CD4-positive, CD25-positive, alpha-beta regulatory T cell (primary cell): ENCODE measurements around the gene DPH6. TPM values are rescaled to one million over a fixed set of nuclear protein-coding genes. Genes with fewer than 3 reads are reported as not detected.
"Not testable (repeated sequence)": the region's sequence is repeated elsewhere in the genome, so short reads cannot be mapped to it uniquely, and the experiment has no call there.

ENCODE experiments used
- ATAC-seq, 2 donors: fragments of 150-1000 bp; cut with Tn5 transposase; one replicate each; pipeline ENCODE4 v1.10.0; 2021; ENCODE audit warnings: low read depth in 2 of 2, moderate number of reproducible peaks in 2 of 2, moderate library complexity in 1 of 2
- DNase-seq, 3 donors: peaks; one replicate each; pipeline versions ENCODE4 v3.0.0 to v3.0.0-alpha.2; 2012 to 2022; ENCODE audit warnings: mixed read lengths in 1 of 3
- H3K27ac ChIP-seq: one replicate; pipeline ENCODE4 v1.7.0; 2013; ENCODE audit warnings: mild to moderate bottlenecking, low read length; ENCODE audit not compliant: insufficient read depth, poor library complexity, severe bottlenecking
- H3K27me3 ChIP-seq: one replicate; pipeline ENCODE4 v1.7.0; 2013; ENCODE audit warnings: low read length; ENCODE audit not compliant: control insufficient read depth, insufficient read depth
- H3K36me3 ChIP-seq: one replicate; pipeline ENCODE4 v1.7.0; 2013; ENCODE audit warnings: mild to moderate bottlenecking, low read length, moderate library complexity; ENCODE audit not compliant: control insufficient read depth, insufficient read depth
- H3K4me1 ChIP-seq: 2 replicates; pipeline ENCODE4 v1.7.0; 2013; ENCODE audit warnings: mild to moderate bottlenecking, low read length; ENCODE audit not compliant: insufficient read depth, control insufficient read depth, poor library complexity, severe bottlenecking
- H3K4me3 ChIP-seq: one replicate; pipeline ENCODE4 v1.7.0; 2013; ENCODE audit warnings: low read depth, mild to moderate bottlenecking, low read length, moderate library complexity
- H3K9me3 ChIP-seq, 2 experiments: 1 replicate in 1 of 2; 2 replicates in 1 of 2; pipeline ENCODE4 v1.7.0; 2013; ENCODE audit warnings: low read length in 2 of 2, mild to moderate bottlenecking in 1 of 2, moderate library complexity in 1 of 2; ENCODE audit not compliant: control insufficient read depth in 2 of 2
- H3K27ac Mint-ChIP-seq, 3 donors: one replicate each; pipeline ENCODE4 v1.8.0; 2020 to 2022; ENCODE audit warnings: mild to moderate bottlenecking in 3 of 3, mixed read lengths in 3 of 3, moderate library complexity in 2 of 3
- H3K27me3 Mint-ChIP-seq: one replicate; pipeline ENCODE4 v1.8.0; 2022; ENCODE audit warnings: mild to moderate bottlenecking, mixed read lengths
- H3K36me3 Mint-ChIP-seq: one replicate; pipeline ENCODE4 v1.8.0; 2020; ENCODE audit warnings: mixed read lengths
- H3K4me1 Mint-ChIP-seq, 4 donors: one replicate each; pipeline ENCODE4 v1.8.0; 2020 to 2022; ENCODE audit warnings: mixed read lengths in 4 of 4, mild to moderate bottlenecking in 1 of 4
- H3K4me3 Mint-ChIP-seq, 4 donors: one replicate each; pipeline ENCODE4 v1.8.0; 2020 to 2022; ENCODE audit warnings: mild to moderate bottlenecking in 4 of 4, mixed read lengths in 4 of 4, moderate library complexity in 3 of 4
- H3K9me3 Mint-ChIP-seq, 7 donors: one replicate each; pipeline ENCODE4 v1.8.0; 2020 to 2022; ENCODE audit warnings: mixed read lengths in 7 of 7, mild to moderate bottlenecking in 3 of 7, moderate library complexity in 2 of 7
- polyA plus RNA-seq, 4 donors: library from polyadenylated mRNA; unstranded; fragments of 300-500 nt; fragmentation: Illumina TruSeq; gene quantifications; one replicate each; pipeline ENCODE4 v1.2.3, GENCODE V29; 2021
- total RNA-seq: library from RNA; stranded (reverse); gene quantifications from one replicate; pipeline ENCODE4 v1.2.3, GENCODE V29; 2022

Gene DPH6
- total and polyA plus RNA-seq, 5 donors from 2014 or later: 13.4 to 33.7 (median 21.4) TPM

DNA sequence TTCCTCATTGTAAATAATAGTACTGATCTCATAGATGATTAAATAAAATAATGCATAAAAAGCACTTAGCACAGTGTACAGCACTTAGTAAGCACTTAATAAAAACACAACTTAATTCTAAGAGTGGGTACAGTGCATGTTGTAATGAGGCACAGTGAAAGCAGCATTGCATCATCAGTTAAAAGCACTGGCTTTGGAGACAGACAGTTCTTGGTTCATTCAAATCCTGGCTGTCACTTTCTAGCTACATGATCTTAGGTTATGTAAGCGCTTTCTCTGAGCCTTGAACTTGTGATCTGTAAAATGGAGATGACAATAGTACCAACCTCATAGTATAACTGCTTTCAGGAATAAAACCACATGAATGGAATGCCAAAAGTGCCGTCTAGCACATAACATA is 151.5 kb downstream of the DPH6 start:
- Mint-ChIP-seq H3K9me3 (peaks cover 0 to 6% (median 2%) of the 10 kb centered on the region in 7 donors), H3K4me1 (peaks cover 0 to 2% (median 0%) of the 10 kb centered on the region in 4 donors), H3K4me3 (no peak overlapping the region), H3K27me3 (no peaks in the 10 kb centered on the region), H3K27ac (no peak overlapping the region), H3K36me3 (peaks cover 39% of the 10 kb centered on the region)
- Histone ChIP-seq H3K27ac (no peak overlapping the region), H3K4me3 (no peak overlapping the region), H3K4me1 (no peaks in the 10 kb centered on the region), H3K27me3 (no peaks in the 10 kb centered on the region), H3K9me3 (no peaks in the 10 kb centered on the region), H3K36me3 (no peaks in the 10 kb centered on the region)
- ATAC-seq (no peak), DNase-seq (no peak)

DNA sequence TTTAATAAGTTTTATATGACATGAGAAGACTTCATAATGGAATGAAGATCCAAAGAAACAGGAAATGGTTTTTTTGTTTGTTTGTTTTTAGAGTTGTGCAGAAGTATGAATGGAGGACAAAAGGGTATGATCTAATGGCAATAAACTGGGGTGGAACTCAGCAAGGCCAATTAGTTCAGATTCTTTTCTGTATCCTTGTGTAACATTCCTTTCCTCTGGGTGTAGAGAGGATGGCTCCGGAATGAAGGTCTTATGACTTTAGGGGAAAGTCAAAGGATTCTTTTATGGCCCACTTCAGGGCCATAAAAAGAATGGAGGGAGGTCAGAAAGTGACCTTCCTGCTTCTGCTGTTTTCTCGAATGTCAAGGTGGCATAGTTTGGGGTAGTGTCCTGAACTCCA is 152.6 kb downstream of the DPH6 start:
- Mint-ChIP-seq H3K4me3 (no peak overlapping the region), H3K4me1 (peaks cover 0 to 2% (median 0%) of the 10 kb centered on the region in 4 donors), H3K36me3 (peaks cover 32% of the 10 kb centered on the region), H3K27ac (no peak overlapping the region), H3K9me3 (peaks cover 0 to 6% (median 0%) of the 10 kb centered on the region in 7 donors), H3K27me3 (no peaks in the 10 kb centered on the region)
- H3K9me3 ChIP-seq: no peaks in the 10 kb centered on the region
- H3K36me3 ChIP-seq: no peaks in the 10 kb centered on the region
- DNase-seq: no peak
- H3K4me3 ChIP-seq: no peak overlapping the region
- H3K4me1 ChIP-seq: no peaks in the 10 kb centered on the region
- no peaks in the 10 kb centered on the region for H3K27me3 ChIP-seq
- H3K27ac ChIP-seq: no peak overlapping the region
- ATAC-seq: no peak

DNA sequence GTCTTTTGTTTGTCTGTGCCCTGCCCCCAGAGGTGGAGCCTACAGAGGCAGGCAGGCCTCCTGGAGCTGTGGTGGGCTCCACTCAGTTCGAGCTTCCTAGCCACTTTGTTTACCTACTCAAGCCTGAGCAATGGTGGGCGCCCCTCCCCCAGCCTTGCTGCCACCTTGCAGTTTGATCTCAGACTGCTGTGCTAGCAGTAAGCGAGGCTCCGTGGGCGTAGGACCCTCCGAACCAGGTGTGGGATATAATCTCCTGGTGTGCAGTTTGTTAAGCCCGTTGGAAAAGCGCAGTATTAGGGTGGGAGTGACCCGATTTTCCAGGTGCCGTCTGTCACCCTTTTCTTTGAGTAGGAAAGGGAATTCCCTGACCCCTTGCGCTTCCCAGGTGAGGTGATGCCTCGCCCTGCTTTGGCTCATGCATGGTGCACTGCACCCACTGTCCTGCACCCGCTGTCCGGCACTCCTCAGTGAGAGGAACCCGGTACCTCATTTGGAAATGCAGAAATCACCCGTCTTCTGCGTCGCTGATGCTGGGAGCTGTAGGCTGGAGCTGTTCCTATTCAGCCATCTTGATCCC is 154.5 kb downstream of the DPH6 start:
- not testable (repeated sequence) for H3K27ac Mint-ChIP-seq, H3K4me3 Mint-ChIP-seq, H3K4me1 ChIP-seq, H3K4me1 Mint-ChIP-seq, H3K36me3 ChIP-seq, H3K4me3 ChIP-seq, ATAC-seq, H3K27me3 Mint-ChIP-seq, H3K27ac ChIP-seq, H3K27me3 ChIP-seq, DNase-seq, H3K9me3 Mint-ChIP-seq, H3K9me3 ChIP-seq
- peaks cover 27% of the 10 kb centered on the region for H3K36me3 Mint-ChIP-seq

DNA sequence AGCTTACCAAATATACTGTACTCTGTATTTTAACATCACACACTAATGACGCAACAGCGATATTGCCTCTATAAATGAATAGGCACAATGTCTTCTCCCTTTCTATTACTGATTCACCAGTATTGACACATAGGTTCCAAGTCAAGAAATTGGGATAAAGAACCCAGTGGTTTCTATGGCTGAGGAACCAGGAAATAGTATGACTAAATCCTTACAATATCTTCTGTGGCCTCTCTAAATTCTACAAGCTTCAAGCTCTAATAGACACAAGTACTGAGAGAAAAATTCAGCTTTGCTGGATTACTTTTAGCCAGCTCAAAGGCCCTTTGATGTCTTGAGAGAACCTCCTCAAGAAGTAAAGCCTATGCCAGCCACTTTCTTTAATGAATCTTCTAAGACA is 162.5 kb downstream of the DPH6 start:
- Histone ChIP-seq H3K9me3 (no peaks in the 10 kb centered on the region), H3K36me3 (peaks cover 3% of the 10 kb centered on the region), H3K27ac (no peak overlapping the region), H3K4me1 (no peaks in the 10 kb centered on the region), H3K4me3 (no peak overlapping the region), H3K27me3 (no peaks in the 10 kb centered on the region)
- Mint-ChIP-seq H3K27me3 (no peaks in the 10 kb centered on the region), H3K4me3 (no peak overlapping the region), H3K9me3 (peaks cover 0 to 7% (median 0%) of the 10 kb centered on the region in 7 donors), H3K27ac (no peak overlapping the region), H3K4me1 (no peaks in the 10 kb centered on the region), H3K36me3 (peaks cover 19% of the 10 kb centered on the region)
- DNase-seq (no peak), ATAC-seq (no peak)

DNA sequence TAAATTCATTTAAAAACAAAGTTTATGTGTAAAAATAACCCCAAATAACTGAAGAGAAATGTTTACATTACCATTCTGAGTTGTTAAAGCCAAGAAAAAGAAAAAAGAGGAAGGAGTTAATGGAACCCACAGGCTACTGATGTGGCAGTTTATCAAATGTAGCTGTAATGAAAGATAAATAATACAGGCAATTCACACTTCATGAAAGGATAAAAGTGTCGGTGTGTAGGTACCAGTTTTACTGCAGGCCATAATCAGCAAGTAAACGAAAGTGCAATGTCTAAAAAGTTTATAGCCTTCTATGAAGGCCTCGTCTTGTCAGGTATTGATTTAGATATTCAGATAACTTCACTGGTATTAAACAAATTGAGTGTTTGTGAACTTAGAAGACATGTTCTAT is 164.6 kb downstream of the DPH6 start:
- H3K4me1 Mint-ChIP-seq: no peaks in the 10 kb centered on the region
- peak overlapping the region in 1 of 3 donors; percentile 89 for H3K27ac Mint-ChIP-seq
- H3K4me3 Mint-ChIP-seq: no peak overlapping the region
- no peak overlapping the region for H3K4me3 ChIP-seq
- peaks cover 3% of the 10 kb centered on the region for H3K36me3 ChIP-seq
- H3K4me1 ChIP-seq: no peaks in the 10 kb centered on the region
- H3K36me3 Mint-ChIP-seq: peaks cover 30% of the 10 kb centered on the region
- no peak overlapping the region for H3K27ac ChIP-seq
- H3K9me3 ChIP-seq: no peaks in the 10 kb centered on the region
- H3K27me3 Mint-ChIP-seq: no peaks in the 10 kb centered on the region
- DNase-seq (no peak), ATAC-seq (no peak)
- no peaks in the 10 kb centered on the region for H3K27me3 ChIP-seq
- peaks cover 0 to 7% (median 0%) of the 10 kb centered on the region in 7 donors for H3K9me3 Mint-ChIP-seq

DNA sequence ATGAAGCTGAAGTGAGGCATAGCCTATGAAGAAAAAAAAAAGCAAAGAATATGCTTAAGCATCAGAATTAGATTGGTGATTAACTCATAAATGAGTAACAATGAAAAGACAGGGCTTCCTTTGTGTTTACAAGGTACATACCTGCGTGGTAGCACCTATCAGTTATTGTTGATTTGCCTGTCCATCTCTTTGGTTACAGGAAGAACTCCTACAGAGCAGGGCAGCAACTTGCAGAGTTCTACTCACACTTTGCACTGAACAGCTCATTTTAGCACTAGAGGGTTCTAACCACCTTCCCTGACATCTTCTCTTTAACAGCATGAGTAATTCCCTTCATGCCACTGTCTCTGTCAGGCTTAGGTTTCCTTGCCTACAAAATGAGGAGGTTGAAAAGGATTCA is 166.0 kb downstream of the DPH6 start:
- Histone ChIP-seq H3K27ac (no peak overlapping the region), H3K4me1 (no peaks in the 10 kb centered on the region), H3K36me3 (peaks cover 3% of the 10 kb centered on the region), H3K9me3 (no peaks in the 10 kb centered on the region), H3K4me3 (no peak overlapping the region), H3K27me3 (no peaks in the 10 kb centered on the region)
- Mint-ChIP-seq H3K27ac (peak overlapping the region in 1 of 3 donors; percentile 2), H3K4me3 (no peak overlapping the region), H3K9me3 (peaks cover 0 to 7% (median 0%) of the 10 kb centered on the region in 7 donors), H3K27me3 (no peaks in the 10 kb centered on the region), H3K36me3 (peaks cover 35% of the 10 kb centered on the region), H3K4me1 (no peaks in the 10 kb centered on the region)
- DNase-seq: no peak
- no peak for ATAC-seq

DNA sequence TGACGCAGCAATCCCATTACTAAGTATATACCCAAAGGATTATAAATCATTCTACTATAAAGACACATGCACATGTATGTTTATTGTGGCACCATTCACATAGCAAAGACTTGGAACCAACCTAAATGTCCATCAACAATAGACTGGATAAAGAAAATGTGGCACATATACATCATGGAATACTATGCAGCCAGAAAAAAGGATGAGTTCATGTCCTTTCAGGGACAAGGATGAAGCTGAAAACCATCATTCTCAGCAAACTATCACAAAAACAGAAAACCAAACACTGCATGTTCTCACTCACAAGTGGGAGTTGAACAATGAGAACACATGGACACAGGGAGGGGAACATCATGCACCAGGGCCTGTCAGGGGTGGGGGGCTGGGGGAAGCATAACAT is 167.5 kb downstream of the DPH6 start:
- H3K36me3 Mint-ChIP-seq: peaks cover 35% of the 10 kb centered on the region
- H3K27ac ChIP-seq, H3K4me1 ChIP-seq, H3K27me3 Mint-ChIP-seq, ATAC-seq, DNase-seq, H3K4me3 Mint-ChIP-seq, H3K9me3 ChIP-seq, H3K9me3 Mint-ChIP-seq, H3K4me1 Mint-ChIP-seq, H3K36me3 ChIP-seq, H3K4me3 ChIP-seq, H3K27me3 ChIP-seq, H3K27ac Mint-ChIP-seq: not testable (repeated sequence)

DNA sequence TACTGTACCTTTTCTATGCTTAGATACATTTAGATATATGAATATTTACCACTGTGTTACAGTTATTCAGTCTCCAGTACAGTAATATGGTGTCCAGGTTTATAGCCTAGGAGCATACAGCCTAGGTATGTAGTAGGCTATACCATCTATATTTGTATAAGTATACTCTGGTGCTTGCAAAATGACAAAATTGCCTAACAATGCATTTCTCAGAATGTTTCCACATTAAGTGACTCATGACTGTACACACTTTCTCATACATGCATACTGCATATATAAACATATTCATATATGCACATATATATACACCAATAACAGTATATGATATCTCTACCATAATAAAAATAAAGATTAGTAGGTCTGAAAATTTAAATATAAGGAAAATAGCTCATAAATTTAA is 169.3 kb downstream of the DPH6 start:
- Histone ChIP-seq H3K27me3 (no peaks in the 10 kb centered on the region), H3K4me3 (no peak overlapping the region), H3K4me1 (no peaks in the 10 kb centered on the region), H3K27ac (no peak overlapping the region), H3K36me3 (peaks cover 12% of the 10 kb centered on the region), H3K9me3 (no peaks in the 10 kb centered on the region)
- H3K27ac Mint-ChIP-seq: no peak overlapping the region
- H3K27me3 Mint-ChIP-seq: no peaks in the 10 kb centered on the region
- H3K9me3 Mint-ChIP-seq: peaks cover 0 to 7% (median 1%) of the 10 kb centered on the region in 7 donors
- H3K4me3 Mint-ChIP-seq: no peak overlapping the region
- DNase-seq: no peak
- peaks cover 0 to 7% (median 0%) of the 10 kb centered on the region in 4 donors for H3K4me1 Mint-ChIP-seq
- peaks cover 48% of the 10 kb centered on the region for H3K36me3 Mint-ChIP-seq
- ATAC-seq: no peak
